HepG2 (cell line): ENCODE results near the gene DLEC1. TPM values are rescaled to one million over a fixed set of nuclear protein-coding genes. Genes with fewer than 3 reads are reported as not detected.

Experiments used
- ATAC-seq: fragments of 200-7000 bp; cut with Tn5 transposase; 3 replicates; pipeline ENCODE4 v1.9.1; 2020; ENCODE audit warnings: mild to moderate bottlenecking, moderate library complexity
- BruUV-seq: library from RNA; stranded (reverse); fragments of 400-500 nt; replicated peaks from 2 replicates; lab custom pipeline; 2021; lab: Mats Ljungman, UMichigan
- CTCF ChIA-PET: fragments of 300-600 bp; formaldehyde crosslinking; extraction: SDS; loops from one replicate; lab custom pipeline; 2021; ENCODE audit warnings: low total read pairs, inconsistent platforms, low intra/inter-chr PET ratio; lab: Yijun Ruan, JAX
- POLR2A ChIA-PET: fragments of 350-600 bp; sonication (Branson Sonifier 250); formaldehyde crosslinking; loops from one replicate; lab custom pipeline; 2020; ENCODE audit warnings: antibody characterized with exemption, inconsistent platforms; lab: Yijun Ruan, JAX
- DNase-seq: peaks from one replicate; pipeline ENCODE4 v3.0.0-alpha.2; 2015; ENCODE audit warnings: low spot score
- FAIRE-seq: peaks from 3 replicates; lab custom pipeline; 2011; peaks lifted over from hg19 to GRCh38; lab: Jason Lieb, UNC
- H2AFZ ChIP-seq: one replicate; pipeline ENCODE4 v1.6.1; 2011; ENCODE audit warnings: low read length, inconsistent platforms
- H3K27ac ChIP-seq: fragments of 300-600 bp; 3 replicates; pipeline ENCODE4 v1.8.0; 2011; ENCODE audit warnings: mixed run types, mild to moderate bottlenecking, mixed read lengths, low read length, inconsistent platforms; ENCODE audit not compliant: insufficient read depth; ENCODE audit errors: extremely low read length
- H3K27me3 ChIP-seq, 2 experiments: fragments of 200-600 bp in 1 of 2; 2 replicates in 1 of 2; 3 replicates in 1 of 2; pipeline versions ENCODE4 v1.6.0 to v1.8.0; 2011; ENCODE audit warnings: low read length in 2 of 2, mild to moderate bottlenecking in 2 of 2, moderate library complexity in 2 of 2, inconsistent platforms in 1 of 2; ENCODE audit not compliant: insufficient read depth in 2 of 2, control insufficient read depth in 1 of 2
- H3K36me3 ChIP-seq, 2 experiments: fragments of 200-600 bp in 1 of 2; replicated peaks in 1 of 2; 2 replicates in 1 of 2; 3 replicates in 1 of 2; pipeline versions ENCODE4 v1.5.1 to v1.8.0; 2011; ENCODE audit warnings: low read length in 2 of 2, inconsistent platforms in 1 of 2; ENCODE audit not compliant: insufficient read depth in 2 of 2, control insufficient read depth in 1 of 2
- H3K4me1 ChIP-seq: 2 replicates; pipeline ENCODE4 v1.5.1; 2012; ENCODE audit warnings: low read length, inconsistent platforms; ENCODE audit not compliant: insufficient read depth
- H3K4me2 ChIP-seq: 2 replicates; pipeline ENCODE4 v1.6.0; 2011; ENCODE audit warnings: low read depth, low read length, inconsistent platforms
- H3K4me3 ChIP-seq, 3 experiments: fragments of 200-600 bp in 1 of 3; sonication (generic), shearing (Covaris generic) in 1 of 3; replicated peaks in 1 of 3; 2 replicates each; pipeline ENCODE4 v1.5.1; 2011 to 2016; ENCODE audit warnings: low read length in 3 of 3, inconsistent platforms in 2 of 3, low read depth in 2 of 3, mild to moderate bottlenecking in 2 of 3, control low read depth in 1 of 3, mixed read lengths in 1 of 3; ENCODE audit not compliant: insufficient read depth in 1 of 3
- H3K79me2 ChIP-seq: one replicate; pipeline ENCODE4 v1.6.1; 2011; ENCODE audit warnings: low read length, inconsistent platforms; ENCODE audit not compliant: insufficient read depth
- H3K9ac ChIP-seq: 2 replicates; pipeline ENCODE4 v1.6.0; 2011; ENCODE audit warnings: mild to moderate bottlenecking, low read depth, low read length, inconsistent platforms; ENCODE audit not compliant: insufficient read depth
- H3K9me3 ChIP-seq: 2 replicates; pipeline ENCODE4 v1.5.1; 2012; ENCODE audit warnings: mild to moderate bottlenecking, low read length
- H4K20me1 ChIP-seq: 2 replicates; pipeline ENCODE4 v1.6.0; 2011; ENCODE audit warnings: inconsistent platforms, mild to moderate bottlenecking, low read length, moderate library complexity; ENCODE audit not compliant: insufficient read depth
- AKAP8 ChIP-seq: sonication (generic); formaldehyde crosslinking; IDR thresholded peaks from 2 replicates; pipeline ENCODE4 v1.5.1; 2020; ENCODE audit warnings: mild to moderate bottlenecking, missing genetic modification reagents
- DR1 ChIP-seq: sonication (generic); formaldehyde crosslinking; IDR thresholded peaks from 2 replicates; pipeline ENCODE4 v1.8.0; 2021; ENCODE audit warnings: mild to moderate bottlenecking, missing genetic modification reagents, inconsistent platforms
- GTF3A ChIP-seq: sonication (generic); formaldehyde crosslinking; conservative IDR thresholded peaks from 2 replicates; pipeline ENCODE4 v1.4.0; 2020; ENCODE audit warnings: mild to moderate bottlenecking, missing genetic modification reagents
- HOXA5 ChIP-seq: sonication (generic); formaldehyde crosslinking; IDR thresholded peaks from 2 replicates; pipeline ENCODE4 v1.4.0; 2020; ENCODE audit warnings: missing genetic modification reagents
- POLR2A ChIP-seq, 2 experiments: IDR thresholded peaks; 2 replicates each; pipeline ENCODE4 v1.6.1; 2011; ENCODE audit warnings: low read depth in 2 of 2, low read length in 2 of 2, mild to moderate bottlenecking in 1 of 2, moderate library complexity in 1 of 2; ENCODE audit not compliant: insufficient read depth in 1 of 2
- WGBS: methylation state at CpG from one replicate; pipeline ENCODE4 v1.1.6; 2017; ENCODE audit warnings: low lambda C conversion rate; 5-methylcytosine and 5-hydroxymethylcytosine counted together
- in situ Hi-C: cut with HindIII; loops from 2 replicates; pipeline ENCODE4 v1.10.0; 2017; ENCODE audit warnings: low pct_unique_long_range_greater_than_20kb; ENCODE audit not compliant: extremely low pct_ligation_motif_present
- intact Hi-C: fragments of 100-400 bp; cut with micrococcal nuclease; formaldehyde crosslinking; loops from one replicate; pipeline ENCODE4 v1.10.0; 2022; ENCODE audit not compliant: unreplicated experiment
- polyA plus RNA-seq, 8 experiments: library from polyadenylated mRNA; depleted of rRNA in 3 of 8; stranded (reverse) in 7 of 8; unstranded in 1 of 8; fragments of >200 nt; fragmentation: Illumina TruSeq in 4 of 8; extraction: Trizol in 4 of 8; gene quantifications; 2 replicates each; pipeline versions ENCODE4 v1.2.1 to v1.2.3, GENCODE V29; 2011 to 2016; ENCODE audit warnings: low read depth in 4 of 8, missing spikeins in 1 of 8, mixed read lengths in 1 of 8; ENCODE audit not compliant: insufficient read depth in 1 of 8
- total RNA-seq, 5 experiments: library from RNA; depleted of rRNA; stranded (reverse); fragments of >200 nt; fragmentation: Illumina TruSeq; extraction: Trizol; gene quantifications; 2 replicates each; pipeline ENCODE4 v1.2.3, GENCODE V29; 2016; ENCODE audit warnings: low read depth in 1 of 5
- TF ChIP-seq, protein P1 (sequence below): sonication (generic); formaldehyde crosslinking; IDR thresholded peaks from 2 replicates; pipeline ENCODE4 v1.5.1; 2020; ENCODE audit warnings: mild to moderate bottlenecking, missing genetic modification reagents, borderline replicate concordance
- TF ChIP-seq, protein P2 (sequence below): fragments of 450-650 bp; IDR thresholded peaks from 2 replicates; pipeline ENCODE4 v1.6.1; 2016
- TF ChIP-seq, protein P3 (sequence below): sonication (generic); formaldehyde crosslinking; IDR thresholded peaks from 2 replicates; pipeline ENCODE4 v1.4.0; 2020; ENCODE audit warnings: missing genetic modification reagents, low read depth, mild to moderate bottlenecking, borderline replicate concordance

The DLEC1 gene
- total and polyA plus RNA-seq, 2 of the 13 experiments (the other 11 are each of a cell fraction or from before 2014, with no cell fraction given), result 0.09 TPM; not detected in 1

DNA sequence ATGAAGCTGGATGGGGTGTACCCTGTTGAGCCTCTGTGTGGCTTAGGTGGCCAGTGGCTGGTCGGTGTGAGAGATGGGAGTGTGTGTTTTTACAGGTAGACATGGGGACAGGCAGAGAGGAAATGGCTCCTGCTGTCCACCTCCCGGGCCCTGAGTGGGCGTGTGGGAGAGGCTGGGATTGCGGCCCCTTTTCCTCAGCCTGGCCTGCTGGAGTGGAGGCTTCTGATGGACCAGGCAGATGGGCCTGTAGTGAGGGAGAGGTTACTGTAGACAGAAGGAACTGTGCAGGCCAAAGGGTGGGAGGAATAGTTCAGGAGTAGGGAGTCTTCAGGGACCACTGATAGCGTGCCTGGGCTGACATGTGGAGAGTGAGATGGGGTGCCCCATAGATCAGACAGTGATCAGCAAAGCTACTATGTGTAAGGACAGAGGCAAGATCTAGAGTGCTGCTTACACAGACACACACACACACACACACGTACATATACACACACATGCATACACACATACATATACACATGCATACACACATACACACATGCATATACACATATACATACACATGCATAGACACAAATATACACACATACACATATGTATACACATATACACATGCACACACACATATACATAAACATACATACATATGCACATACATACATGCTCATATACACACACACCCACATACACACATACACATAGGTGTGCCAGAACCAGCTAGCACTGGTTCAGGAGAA, 71.5 kb downstream of the DLEC1 start:
- WGBS, result 48% methylated on average over 6 of the region's 6 CpGs

More for the DNA sequence above, 71.5 kb downstream of the DLEC1 start:
- Histone ChIP-seq H3K79me2 (no peaks in the 10 kb centered on the region), H3K4me3 (no peak overlapping the region), H3K4me2 (no peak overlapping the region), H3K9ac (no peak overlapping the region), H3K4me1 (no peaks in the 10 kb centered on the region), H2AFZ (no peak overlapping the region), H3K27me3 (peaks cover 6 to 42% of the 10 kb centered on the region in 2 experiments; a peak in 4 of 5 replicates), H4K20me1 (no peaks in the 10 kb centered on the region), H3K9me3 (no peaks in the 10 kb centered on the region), H3K27ac (no peak overlapping the region), H3K36me3 (no peaks in the 10 kb centered on the region)
- DNase-seq (no peak), FAIRE-seq (no peak), ATAC-seq (no peak; the same call in 2 of the 3 replicates)
- in situ Hi-C loops (loop anchor here (10.0 kb wide), 1 partner anchor 164 kb away; no protein-coding TSS in a partner anchor), intact Hi-C loops (no loop called here)
- ChIA-PET CTCF (no interaction called here), POLR2A (no interaction called here)
- BruUV-seq, result no TSS peak
- TF ChIP-seq, protein P1, sequence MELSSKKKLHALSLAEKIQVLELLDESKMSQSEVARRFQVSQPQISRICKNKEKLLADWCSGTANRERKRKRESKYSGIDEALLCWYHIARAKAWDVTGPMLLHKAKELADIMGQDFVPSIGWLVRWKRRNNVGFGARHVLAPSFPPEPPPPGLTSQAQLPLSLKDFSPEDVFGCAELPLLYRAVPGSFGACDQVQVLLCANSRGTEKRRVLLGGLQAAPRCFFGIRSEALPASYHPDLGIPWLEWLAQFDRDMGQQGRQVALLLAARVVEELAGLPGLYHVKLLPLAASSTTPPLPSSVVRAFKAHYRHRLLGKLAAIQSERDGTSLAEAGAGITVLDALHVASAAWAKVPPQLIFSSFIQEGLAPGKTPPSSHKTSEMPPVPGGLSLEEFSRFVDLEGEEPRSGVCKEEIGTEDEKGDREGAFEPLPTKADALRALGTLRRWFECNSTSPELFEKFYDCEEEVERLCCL, result no peak
- TF ChIP-seq AKAP8, result no peak
- 0 out of 4 replicates have a peak, but pooled peaks of 1 of the 2 experiments have one; percentile 7 for TF ChIP-seq POLR2A (IDR thresholded peaks at IDR 0.05; ENCODE audit: insufficient read depth in 1 of 2, low read depth in 2 of 2, low read length in 2 of 2)
- no peak for TF ChIP-seq DR1
- TF ChIP-seq, protein P2, sequence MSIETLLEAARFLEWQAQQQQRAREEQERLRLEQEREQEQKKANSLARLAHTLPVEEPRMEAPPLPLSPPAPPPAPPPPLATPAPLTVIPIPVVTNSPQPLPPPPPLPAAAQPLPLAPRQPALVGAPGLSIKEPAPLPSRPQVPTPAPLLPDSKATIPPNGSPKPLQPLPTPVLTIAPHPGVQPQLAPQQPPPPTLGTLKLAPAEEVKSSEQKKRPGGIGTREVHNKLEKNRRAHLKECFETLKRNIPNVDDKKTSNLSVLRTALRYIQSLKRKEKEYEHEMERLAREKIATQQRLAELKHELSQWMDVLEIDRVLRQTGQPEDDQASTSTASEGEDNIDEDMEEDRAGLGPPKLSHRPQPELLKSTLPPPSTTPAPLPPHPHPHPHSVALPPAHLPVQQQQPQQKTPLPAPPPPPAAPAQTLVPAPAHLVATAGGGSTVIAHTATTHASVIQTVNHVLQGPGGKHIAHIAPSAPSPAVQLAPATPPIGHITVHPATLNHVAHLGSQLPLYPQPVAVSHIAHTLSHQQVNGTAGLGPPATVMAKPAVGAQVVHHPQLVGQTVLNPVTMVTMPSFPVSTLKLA, result peak; percentile 51
- TF ChIP-seq GTF3A (CRISPR knock-in tag), result no peak
- no peak for TF ChIP-seq HOXA5 (CRISPR knock-in tag)
- TF ChIP-seq, protein P3, sequence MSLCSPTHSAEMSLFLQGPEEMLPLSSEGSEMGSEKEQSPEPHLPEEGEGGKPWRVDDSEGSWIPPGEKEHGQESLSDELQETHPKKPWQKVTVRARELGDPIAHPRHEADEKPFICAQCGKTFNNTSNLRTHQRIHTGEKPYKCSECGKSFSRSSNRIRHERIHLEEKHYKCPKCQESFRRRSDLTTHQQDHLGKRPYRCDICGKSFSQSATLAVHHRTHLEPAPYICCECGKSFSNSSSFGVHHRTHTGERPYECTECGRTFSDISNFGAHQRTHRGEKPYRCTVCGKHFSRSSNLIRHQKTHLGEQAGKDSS (CRISPR knock-in tag), result no peak
